Measurements from ENCODE around the gene ERBB4.
A peak's percentile ranks its signal among the peaks of the same experiment; 100 is the strongest.

Gene ERBB4

DNA sequence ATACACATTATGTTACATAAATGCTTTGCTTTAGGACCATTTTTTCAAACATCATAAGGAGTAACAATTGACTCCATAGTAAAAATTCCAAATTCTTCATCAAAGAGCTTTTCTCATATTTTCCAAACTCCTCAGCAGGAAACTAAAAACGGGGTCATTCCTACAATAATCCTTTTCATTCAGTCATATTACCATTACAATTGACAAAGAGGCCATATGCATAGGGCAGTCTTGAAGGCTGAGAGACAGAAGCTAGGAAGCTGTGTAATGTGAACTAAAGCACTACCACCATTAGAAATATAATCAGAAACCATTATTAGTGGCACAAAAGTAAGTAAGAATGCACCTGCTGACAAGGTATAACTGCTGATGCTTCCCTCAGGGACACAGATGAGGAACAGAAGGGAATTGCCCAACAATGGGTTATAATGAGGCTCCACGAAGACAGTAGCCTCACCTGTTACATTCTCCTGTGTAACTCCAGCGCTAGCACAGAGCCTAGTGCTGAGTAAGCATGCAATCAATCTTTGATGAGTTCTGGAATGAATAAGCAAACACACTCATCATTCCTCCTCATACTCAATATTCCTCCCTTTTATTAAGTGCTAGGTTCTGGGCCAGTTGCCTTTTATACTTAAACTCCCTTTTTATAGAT is 1039.9 kb downstream of the ERBB4 start:
- DNase-seq, result peak; percentile 85

DNA sequence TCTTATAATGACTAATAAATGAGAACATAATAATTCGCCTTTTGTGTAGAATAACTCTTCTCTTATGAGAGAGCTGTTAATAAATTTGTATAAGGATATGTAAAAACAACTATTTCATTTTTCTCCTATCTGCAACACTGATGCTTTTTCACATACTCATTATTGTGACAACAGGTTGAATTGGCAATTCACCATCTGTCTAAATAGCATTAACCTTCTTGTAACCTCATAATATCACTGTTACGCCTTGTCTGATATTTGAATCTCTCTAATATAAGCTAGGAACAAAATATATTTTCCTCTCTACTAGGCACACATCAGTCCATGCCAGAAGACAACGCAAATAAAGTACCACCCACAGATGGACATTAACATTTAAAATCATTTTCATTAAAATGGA is 1043.3 kb downstream of the ERBB4 start:
- peak; percentile 45 for DNase-seq

DNA sequence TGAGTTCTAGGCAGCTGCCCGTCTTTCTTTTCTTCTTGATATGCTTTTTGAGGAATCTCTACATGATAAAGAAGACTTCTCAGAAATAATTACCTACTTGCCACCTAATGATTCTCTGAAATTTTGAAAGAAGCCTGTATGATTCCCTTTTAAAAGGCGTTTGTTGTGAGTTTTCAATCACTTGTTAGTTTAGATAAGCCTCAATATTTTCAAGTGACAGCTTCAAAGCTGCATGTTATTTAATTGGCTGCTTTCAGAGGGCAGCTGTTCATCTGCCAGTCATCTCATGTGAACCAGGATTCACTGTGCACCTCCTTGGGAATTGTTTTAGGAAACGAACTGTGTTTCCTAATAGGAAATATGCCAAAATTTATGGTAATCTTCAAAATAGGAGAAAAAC is 1044.1 kb downstream of the ERBB4 start:
- DNase-seq, result peak; percentile 61

DNA sequence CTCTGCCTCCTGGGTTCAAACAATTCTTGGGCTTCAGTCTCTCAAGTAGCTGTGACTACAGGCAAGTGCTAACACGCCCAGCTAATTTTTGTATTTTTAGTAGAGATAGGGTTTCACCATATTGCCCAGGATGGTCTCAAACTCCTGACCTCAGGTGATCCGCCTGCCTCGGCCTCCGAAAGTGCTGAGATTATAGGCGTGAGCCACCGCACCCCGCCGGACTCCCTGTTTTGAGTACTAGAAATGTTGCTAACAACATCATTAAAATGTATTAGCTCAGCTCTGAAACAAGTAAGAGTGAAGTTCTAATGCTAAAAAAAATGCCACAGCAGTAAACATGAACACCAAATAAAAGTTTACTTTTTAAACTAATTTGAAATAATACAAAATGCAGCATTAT is 1044.5 kb downstream of the ERBB4 start:
- peak; percentile 78 for DNase-seq

DNA sequence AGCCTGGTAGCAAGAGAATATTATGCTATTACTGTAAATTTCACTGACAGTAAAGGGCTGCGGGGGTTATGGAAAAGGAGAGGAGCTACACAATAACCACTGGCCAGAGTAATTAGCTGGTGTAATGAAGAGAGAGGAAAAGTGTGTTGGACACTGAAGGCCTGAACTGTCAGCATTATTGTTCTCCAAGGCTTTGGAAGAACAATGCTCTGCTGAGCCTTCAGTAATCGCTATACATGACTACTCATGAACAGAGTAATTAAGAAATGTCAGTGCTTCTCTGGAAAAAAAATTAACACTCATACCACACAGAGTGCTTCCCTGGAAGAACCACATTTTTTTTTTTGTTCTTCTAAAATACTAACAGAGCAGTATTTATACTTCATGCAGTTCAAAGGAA is 1050.9 kb downstream of the ERBB4 start:
- DNase-seq, result peak; percentile 73

DNA sequence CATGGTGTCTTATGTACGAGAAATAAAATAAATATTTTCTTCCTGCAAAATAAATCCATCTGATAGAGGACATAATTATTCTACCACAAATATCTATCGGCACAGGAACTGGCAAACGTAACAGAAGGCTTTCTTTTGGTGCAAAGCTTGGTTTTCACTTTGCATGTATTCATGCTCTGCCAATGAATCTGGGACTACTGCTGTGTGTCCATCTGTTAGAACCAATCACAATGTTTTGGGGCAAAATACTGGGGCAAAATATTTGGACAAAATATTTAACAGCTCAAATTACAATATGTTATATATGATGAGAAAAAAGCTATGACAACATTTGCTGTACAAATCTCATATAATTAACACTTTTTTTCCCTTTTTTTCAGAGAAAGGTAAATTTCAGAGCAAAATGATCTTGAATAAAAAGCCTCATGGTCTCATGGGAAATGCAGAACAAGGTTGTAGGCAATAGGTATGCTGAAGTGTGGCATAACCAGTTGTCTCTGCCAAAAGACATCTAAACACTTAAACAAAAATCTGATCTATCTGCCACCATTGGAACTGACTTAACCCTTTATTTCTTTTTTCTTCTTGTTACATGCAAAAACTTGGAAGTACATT is 1059.0 kb downstream of the ERBB4 start:
- peak; percentile 60 for DNase-seq

DNA sequence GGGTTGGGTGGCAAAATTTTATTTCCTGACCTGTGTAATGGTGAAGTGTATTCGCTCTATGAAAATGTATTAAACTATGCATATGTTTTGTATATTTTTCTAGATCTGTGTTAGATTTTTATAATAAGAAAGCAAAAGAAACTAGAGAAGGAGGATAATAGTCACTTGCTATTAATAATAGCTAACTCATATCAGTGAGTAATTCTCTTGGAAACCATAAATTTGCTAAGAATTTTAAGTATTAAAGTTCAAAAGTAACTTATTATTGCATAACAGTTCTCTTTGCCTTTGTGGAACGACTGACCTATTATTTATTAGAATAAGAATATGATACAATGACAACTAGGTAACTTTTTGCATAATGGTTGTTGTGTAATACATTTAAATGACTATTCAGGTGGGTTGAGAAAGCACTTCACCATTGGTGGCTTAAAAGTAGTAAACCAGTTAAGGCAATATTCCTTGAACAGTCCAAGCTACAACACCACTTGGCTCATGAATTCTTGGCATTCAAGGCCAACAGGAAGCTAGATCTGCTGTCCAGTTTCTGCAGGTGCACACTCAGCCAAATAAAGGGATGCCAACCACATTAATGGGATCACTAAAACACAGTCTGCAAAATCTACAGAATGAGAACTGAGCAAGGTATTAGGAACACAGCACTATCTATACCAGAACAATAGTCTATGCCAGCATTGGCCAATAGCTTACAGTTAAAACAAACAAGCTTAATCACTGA is 1060.9 kb downstream of the ERBB4 start:
- DNase-seq, result no peak

DNA sequence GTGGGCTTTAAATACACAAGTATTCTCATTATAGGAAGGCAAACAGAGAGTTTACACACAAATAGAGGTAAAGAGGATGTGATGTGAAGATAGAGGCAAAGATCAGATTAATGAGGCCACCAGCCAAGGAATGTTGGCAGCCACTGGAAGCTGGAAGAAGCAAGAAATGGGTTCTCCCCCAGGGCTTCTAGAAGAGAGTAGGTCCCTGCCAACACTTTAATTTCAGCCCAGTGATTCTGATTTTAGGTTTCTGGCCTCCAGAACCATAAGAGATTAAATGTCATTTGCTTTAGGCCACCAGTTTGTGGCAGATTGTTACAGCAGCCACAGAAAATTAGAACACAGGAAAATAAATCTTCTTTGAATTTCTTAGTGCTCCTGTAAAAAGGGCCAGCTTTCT is 1065.5 kb downstream of the ERBB4 start:
- no peak for DNase-seq

DNA sequence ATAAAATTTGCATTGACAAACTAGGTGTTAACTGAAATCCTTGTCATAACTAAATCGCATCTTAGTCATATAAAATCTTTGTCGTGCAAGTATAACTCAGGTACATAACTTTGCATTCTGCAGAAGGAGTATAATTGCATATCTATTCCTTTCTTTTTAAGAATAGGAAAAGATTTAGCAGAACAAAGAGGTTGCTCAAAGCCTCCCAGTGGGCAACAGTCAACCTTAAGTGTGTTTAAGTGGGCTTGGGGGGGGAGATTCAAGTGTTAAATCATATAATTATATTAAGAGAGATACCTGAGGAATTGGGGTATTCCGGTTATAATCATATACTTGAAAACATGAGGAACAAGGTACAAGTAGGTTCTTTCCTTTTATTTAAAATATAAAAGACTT is 1068.9 kb downstream of the ERBB4 start:
- DNase-seq, result no peak

DNA sequence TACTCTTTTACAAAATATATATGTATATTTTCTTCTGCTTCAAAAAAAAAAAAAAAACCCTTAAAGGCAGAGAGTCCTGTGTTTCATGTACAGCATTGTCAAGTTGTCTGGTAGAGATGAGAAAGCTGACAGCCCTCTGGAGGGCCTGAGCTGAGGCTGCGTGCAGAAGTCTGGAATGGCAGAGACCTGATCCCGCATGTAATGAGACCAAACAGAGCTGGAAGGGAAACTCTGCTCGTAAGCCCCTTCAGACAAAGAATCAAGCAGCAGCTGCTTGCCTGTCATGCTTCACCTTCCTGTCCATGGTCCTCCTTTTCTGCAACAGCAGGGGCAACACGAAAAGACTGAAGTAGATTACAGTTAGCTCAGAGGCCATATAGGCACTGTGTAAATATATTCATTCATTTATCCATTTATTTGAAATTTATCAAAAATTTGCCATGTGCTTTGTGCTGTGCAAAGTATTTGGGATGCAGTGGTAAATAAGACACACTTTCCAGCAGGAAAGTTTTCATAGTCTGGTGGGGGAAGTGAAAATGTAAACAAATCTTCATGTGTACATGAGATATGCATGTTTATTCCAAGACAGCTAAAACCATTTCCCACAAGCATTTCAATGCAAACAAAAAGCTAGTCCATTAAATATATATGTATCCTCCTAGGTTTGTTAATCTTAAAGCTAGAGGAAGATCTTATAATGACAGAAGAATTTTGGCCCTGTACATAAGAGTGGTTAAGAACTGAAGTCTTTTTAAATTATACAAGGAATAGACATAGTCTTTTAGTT is 1069.5 kb downstream of the ERBB4 start:
- no peak for DNase-seq

DNA sequence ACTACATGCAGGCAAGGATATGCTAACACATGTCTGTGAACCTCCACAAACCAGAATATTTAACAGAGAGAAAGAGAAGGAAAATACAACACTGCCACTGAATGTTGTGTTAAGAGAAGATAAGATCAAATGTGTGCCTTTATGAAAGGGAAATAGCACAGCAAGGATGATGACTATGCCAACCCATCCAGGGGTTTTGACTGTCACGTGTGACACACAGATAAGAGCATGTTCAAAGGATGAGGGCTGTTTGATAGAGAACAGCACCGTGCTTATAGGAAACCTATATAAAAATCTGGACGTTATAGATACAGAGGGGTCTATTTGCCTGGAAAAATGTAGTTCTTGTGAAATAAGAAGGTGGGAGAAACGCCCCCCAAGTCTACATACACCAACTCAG is 1070.4 kb downstream of the ERBB4 start:
- no peak for DNase-seq

DNA sequence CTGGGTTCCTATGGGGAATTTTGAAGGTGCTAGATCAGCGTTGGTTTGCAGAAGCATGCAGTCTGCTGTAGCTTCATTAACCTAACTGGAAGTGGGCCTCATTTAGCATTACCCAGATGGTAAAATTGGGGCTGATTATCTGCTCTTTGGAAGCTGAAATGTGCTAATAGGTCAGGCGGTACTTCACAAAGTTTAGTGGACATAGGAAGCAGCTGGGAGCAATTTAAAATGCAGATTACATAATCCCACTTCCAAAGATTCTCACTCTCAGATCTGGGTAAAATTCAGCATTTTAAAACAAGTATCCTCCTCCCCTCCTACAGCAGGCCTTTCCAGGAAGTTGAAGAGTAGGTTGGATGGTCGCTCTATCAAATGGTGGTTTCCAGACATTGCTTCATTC is 1075.2 kb downstream of the ERBB4 start:
- no peak for DNase-seq

DNA sequence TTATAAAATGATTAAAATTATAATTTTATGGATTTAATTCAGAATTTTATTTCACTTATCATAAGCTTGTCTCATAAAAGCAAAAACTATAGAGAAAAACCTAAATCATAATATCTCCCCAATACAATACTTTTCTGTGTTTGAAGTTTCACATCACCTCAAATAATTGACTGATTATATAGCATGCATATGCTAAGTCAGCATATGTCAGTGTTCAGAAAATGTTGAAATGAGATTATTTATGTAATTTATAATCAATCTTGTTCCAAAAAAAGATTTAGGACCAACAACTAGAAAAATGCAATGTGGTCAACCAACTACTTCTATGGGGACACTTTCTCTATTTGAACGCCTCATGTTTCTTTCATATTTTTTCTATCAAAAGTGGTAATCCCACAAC is 1079.6 kb downstream of the ERBB4 start:
- no peak for DNase-seq

DNA sequence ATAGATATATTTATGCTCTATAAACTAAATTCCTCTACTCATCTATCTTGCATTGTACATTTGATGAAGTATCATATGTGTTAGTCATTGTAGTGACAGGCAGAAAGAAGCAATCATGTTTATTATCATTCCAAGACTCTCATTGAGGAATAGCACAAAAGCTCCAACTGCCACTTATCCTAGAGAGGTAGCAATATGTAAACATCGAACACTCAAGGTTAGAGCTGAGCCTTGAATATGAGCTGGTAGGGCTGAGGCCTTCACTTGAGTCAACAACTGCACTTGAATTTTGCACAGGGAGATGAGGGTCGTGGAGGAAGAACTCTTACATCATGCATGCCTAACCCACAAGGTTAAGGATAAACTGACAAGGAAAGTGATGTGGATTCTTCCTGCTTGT is 1081.3 kb downstream of the ERBB4 start:
- peak; percentile 72 for DNase-seq

DNA sequence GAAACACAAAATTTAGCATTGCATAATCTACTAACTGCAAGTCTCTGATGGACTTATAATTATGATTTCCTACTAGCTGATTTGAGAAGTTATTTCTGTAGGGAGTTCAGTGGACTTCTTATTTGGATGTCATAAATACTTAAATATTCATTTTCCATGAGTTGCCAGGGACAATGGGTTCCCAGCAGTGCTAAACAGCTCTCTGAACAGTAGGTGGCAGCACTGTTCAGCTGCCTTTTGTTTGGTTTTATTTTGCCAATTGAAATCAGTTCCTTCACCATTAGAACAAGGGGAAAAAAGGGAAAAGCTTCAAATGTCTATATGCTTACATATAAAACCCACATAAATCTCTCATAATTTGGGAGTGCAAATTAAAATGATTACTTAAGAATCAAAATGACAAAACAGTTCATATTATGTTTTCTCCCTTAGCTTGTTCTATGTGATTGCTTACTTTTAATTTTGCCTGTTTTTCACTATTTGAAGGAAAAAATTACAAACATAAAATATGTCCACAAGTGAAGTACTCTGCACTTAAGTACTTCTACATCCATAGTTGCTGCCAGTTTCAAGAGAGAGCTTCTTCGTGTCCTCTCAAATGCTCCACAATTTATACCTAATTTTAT is 1083.3 kb downstream of the ERBB4 start:
- peak; percentile 73 for DNase-seq

DNA sequence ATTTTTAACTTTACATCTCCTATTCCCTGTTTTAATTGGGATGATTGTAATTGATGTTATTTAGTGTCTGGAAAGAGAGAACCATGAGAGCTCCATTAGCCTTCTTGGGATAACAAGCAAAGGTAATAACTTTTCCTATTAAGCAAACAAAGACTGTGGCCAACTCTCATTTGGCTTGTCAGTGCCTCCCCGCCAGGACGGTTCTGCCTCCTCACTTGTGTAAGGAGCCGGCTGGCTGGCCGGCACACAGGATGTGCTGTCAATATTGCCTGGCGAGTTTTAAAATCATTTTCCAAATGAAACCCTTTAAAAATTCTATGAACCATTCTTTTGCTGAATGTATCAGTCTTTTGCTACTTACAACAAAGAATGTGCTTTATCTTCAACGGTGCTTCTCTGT is 1083.9 kb downstream of the ERBB4 start:
- DNase-seq, result peak; percentile 91

DNA sequence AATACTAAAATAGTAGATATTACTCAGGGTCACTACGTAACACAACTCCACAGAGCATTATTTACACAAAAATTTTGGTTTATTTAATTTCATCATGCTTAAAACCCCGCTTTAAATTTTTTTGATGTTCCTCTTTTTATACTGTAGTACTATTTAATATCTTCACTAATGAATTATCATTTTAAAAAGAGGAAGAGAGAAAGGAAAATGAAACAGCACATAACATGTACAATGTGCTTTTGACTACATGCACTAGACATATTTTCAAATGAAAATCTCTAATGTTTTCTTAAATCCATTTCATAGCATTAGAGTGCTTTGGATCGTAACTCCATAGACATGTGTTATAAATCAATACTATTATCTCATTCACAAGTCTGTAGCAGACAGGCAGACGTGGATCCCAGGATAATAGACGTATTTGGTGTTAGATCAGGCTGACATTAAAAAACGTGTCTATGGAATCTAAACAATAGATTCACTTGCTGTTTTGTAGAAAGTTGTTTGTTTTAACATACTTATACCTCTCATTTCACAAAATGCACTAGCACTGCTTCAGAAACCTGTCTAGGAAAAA is 1085.2 kb downstream of the ERBB4 start:
- peak; percentile 71 for DNase-seq

DNA sequence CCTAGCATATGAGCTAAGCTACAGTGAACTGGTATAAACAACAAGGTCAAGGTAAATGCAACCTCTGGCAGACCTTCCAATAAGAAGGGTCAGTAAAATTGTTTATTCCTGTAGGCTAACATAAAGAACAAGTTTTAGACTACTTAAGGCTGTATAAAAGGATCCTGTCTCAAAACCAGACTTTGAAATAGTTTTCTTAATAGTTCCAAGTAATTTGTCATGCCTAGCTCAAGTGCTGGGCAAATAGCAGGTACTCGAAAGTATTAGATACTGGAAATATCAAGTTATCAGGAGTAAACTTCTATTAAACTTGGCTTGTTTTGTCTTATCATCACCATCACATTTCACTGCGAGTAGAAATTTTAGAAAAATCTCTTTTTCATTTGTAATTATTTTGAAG is 1087.0 kb downstream of the ERBB4 start:
- no peak for DNase-seq

DNA sequence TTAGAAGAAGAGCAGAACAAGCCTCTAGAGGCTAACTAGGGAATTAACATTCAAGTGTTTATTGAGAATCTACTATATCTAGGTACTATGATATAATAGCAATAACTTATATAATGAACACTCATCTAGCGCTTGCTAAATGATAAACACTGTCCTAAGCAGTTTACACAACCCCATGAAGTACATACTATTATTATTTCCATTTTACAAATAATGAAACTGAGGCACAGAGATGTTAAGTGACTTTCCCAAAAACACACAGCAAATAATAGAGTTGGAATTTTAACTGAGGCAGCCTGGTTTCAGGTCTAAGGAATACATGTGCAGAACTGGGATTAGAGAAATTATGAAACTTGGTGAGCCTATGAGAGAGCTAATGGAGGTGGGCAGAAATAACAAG is 1088.8 kb downstream of the ERBB4 start:
- DNase-seq, result peak; percentile 12

DNA sequence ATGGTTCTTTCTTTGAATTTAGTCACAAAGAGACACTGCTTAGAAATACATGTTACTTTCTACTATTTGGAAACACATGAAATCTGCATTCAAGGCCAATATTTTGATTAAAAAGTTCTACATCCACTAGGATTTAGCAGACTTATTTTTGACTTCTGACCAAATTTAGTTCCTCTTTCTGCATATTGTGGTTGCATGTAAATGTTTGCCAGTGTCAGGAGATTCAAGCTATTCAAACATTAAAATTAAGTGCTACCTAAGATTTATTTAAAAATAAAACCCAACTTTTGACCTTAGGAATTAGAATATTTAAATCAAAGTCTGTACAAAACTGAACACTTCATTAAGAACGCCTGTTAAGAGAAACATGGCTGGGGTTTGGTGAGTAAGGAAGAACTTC is 1091.1 kb downstream of the ERBB4 start:
- DNase-seq, result no peak

DNA sequence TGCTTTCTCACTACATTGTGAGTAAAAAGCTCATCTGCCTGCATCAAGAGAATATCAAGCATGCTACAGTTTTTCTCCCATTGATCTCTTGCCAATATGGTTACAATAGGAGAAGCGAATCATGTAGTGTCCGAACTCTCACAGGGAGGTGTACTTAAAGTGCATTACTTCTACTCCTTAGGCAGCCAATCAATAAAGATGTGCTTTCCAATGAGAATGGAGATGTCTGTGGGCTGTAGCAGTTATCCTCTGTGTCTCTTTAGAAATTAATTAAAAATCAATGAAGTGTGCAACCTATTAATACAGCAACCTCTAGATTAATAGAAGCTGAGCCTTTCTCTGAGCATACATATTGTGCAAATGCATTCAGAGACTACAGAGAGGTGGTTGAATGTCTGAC is 1098.5 kb downstream of the ERBB4 start:
- no peak for DNase-seq

DNA sequence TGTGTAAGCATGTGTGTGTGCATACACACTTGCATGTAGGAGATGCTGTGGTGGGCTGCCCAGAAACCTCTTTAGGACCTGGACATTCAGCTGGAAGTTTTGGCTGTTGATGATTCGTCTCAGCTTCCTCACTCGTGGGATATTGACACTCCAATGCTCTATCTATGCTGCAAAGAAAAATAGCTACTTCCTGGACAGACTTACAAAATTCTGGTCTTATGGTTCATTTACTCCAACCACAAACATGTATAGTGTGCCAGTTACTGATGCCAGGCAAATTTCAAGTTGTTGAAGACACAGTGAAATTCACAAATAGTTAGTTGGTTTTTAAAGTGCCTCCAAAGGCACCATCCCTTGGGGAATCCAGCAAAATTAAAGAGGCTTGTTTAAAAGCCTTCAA is 1099.6 kb downstream of the ERBB4 start:
- no peak for DNase-seq

DNA sequence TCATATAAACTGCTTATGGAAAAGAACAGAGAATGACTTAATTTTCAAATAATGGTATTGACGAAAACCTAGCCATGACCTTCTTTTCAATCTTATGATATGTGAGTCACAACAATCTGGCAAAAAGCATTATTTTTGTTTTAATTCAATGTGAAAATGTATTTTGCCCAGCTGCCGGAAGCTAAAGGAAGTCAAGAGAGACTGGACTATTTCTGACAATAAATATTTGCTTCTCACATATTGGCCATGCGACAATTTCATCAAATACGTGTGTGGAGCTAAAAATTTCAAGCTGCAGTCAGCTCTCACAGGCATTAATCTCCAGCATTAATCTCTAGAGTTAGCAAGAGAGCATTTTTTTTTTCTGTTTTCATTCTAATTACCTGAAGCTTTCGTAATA is 1101.2 kb downstream of the ERBB4 start:
- no peak for DNase-seq
